ENCODE measurements around the gene DNAJC8.

- TF ChIP-seq SUZ12 (IDR thresholded peaks at IDR 0.05; ENCODE audit: extremely low read depth, insufficient read depth, insufficient read length) (no peak), YY1 (IDR thresholded peaks at IDR 0.05; ENCODE audit: insufficient read depth, insufficient read length) (no peak)
Measured at GRCh38 chr1:28193701-28194161, 39.1 kb downstream of the DNAJC8 start.
